IMR-90 (cell line): ENCODE results near the gene SNTG2. TPM values are rescaled to one million over a fixed set of nuclear protein-coding genes. Genes with fewer than 3 reads are reported as not detected.
"Not testable (repeated sequence)": the region's sequence is repeated elsewhere in the genome, so short reads cannot be mapped to it uniquely, and the experiment has no call there.

Experiments
- ATAC-seq: fragments of 200-7000 bp; cut with Tn5 transposase; 2 replicates; pipeline ENCODE4 v1.9.1; 2020; ENCODE audit warnings: low read depth, mild to moderate bottlenecking, moderate library complexity
- BruUV-seq: library from RNA; stranded (reverse); fragments of 400-500 nt; replicated peaks from 2 replicates; lab custom pipeline; 2021; lab: Mats Ljungman, UMichigan
- CTCF ChIA-PET: fragments of 300-600 bp; formaldehyde crosslinking; extraction: SDS; loops from one replicate; lab custom pipeline; 2021; ENCODE audit warnings: antibody characterized with exemption; lab: Yijun Ruan, JAX
- POLR2A ChIA-PET: fragments of 300-600 bp; sonication (Branson Sonifier 250); formaldehyde crosslinking; loops from one replicate; lab custom pipeline; 2022; ENCODE audit warnings: antibody characterized with exemption; ENCODE audit not compliant: unreplicated experiment; lab: Charles Lee
- DNase-seq: peaks from one replicate; pipeline ENCODE4 v3.0.0; 2013
- H2AFZ ChIP-seq: replicated peaks from 2 replicates; pipeline ENCODE3; 2013; ENCODE audit warnings: low read length, mild to moderate bottlenecking; ENCODE audit not compliant: poor library complexity
- H2AK5ac ChIP-seq: 2 replicates; pipeline ENCODE4 v1.6.1; 2013; ENCODE audit warnings: low read depth, low read length, inconsistent platforms
- H2AK9ac ChIP-seq: replicated peaks from 2 replicates; pipeline ENCODE3; 2013; ENCODE audit warnings: mild to moderate bottlenecking, low read depth, low read length, moderate library complexity; ENCODE audit not compliant: poor library complexity
- H2BK120ac ChIP-seq: 2 replicates; pipeline ENCODE4 v1.6.1; 2013; ENCODE audit warnings: low read depth, low read length, inconsistent platforms
- H2BK15ac ChIP-seq: 3 replicates; pipeline ENCODE4 v1.6.1; 2013; ENCODE audit warnings: low read depth, low read length, inconsistent platforms
- H2BK20ac ChIP-seq: 2 replicates; pipeline ENCODE4 v1.6.1; 2013; ENCODE audit warnings: low read depth, mild to moderate bottlenecking, inconsistent platforms, low read length, moderate library complexity
- H2BK5ac ChIP-seq: 2 replicates; pipeline ENCODE4 v1.6.1; 2013; ENCODE audit warnings: mild to moderate bottlenecking, low read depth, low read length, inconsistent platforms; ENCODE audit not compliant: poor library complexity, severe bottlenecking
- H3K14ac ChIP-seq: replicated peaks from 2 replicates; pipeline ENCODE4 v1.6.1; 2013; ENCODE audit warnings: low read depth, low read length, inconsistent platforms
- H3K18ac ChIP-seq: 2 replicates; pipeline ENCODE4 v1.6.1; 2013; ENCODE audit warnings: low read depth, low read length, control low read depth
- H3K23ac ChIP-seq: 2 replicates; pipeline ENCODE4 v1.6.1; 2013; ENCODE audit warnings: low read depth, low read length, inconsistent platforms
- H3K27ac ChIP-seq: 2 replicates; pipeline ENCODE4 v1.5.1; 2013; ENCODE audit warnings: mild to moderate bottlenecking, control low read depth, low read length; ENCODE audit not compliant: insufficient read depth
- H3K27me3 ChIP-seq: 2 replicates; pipeline ENCODE4 v1.6.1; 2013; ENCODE audit warnings: low read length; ENCODE audit not compliant: control insufficient read depth, insufficient read depth
- H3K36me3 ChIP-seq: 2 replicates; pipeline ENCODE4 v1.6.1; 2013; ENCODE audit warnings: low read length, mixed read lengths; ENCODE audit not compliant: control insufficient read depth, insufficient read depth
- H3K4ac ChIP-seq: 2 replicates; pipeline ENCODE4 v1.6.1; 2013; ENCODE audit warnings: low read depth, low read length, inconsistent platforms
- H3K4me1 ChIP-seq: 2 replicates; pipeline ENCODE4 v1.6.1; 2013; ENCODE audit warnings: low read length, mixed read lengths; ENCODE audit not compliant: control insufficient read depth, insufficient read depth
- H3K4me2 ChIP-seq: 2 replicates; pipeline ENCODE4 v1.6.1; 2013; ENCODE audit warnings: low read depth, mild to moderate bottlenecking, control low read depth, low read length, moderate library complexity
- H3K4me3 ChIP-seq: 2 replicates; pipeline ENCODE4 v1.5.1; 2013; ENCODE audit warnings: low read depth, mild to moderate bottlenecking, control low read depth, low read length, moderate library complexity; ENCODE audit not compliant: insufficient read depth
- H3K56ac ChIP-seq: 2 replicates; pipeline ENCODE4 v1.6.1; 2013; ENCODE audit warnings: low read length, inconsistent platforms; ENCODE audit not compliant: insufficient read depth; ENCODE audit errors: extremely low read depth
- H3K79me1 ChIP-seq, 2 experiments: 2 replicates each; pipeline ENCODE4 v1.6.1; 2013; ENCODE audit warnings: low read length in 2 of 2, inconsistent platforms in 1 of 2, low read depth in 1 of 2
- H3K9ac ChIP-seq: 2 replicates; pipeline ENCODE4 v1.6.1; 2013; ENCODE audit warnings: low read depth, low read length, control low read depth
- H3K9me1 ChIP-seq: 2 replicates; pipeline ENCODE4 v1.6.1; 2013; ENCODE audit warnings: low read length, inconsistent platforms; ENCODE audit not compliant: insufficient read depth
- H3K9me3 ChIP-seq: 2 replicates; pipeline ENCODE4 v1.6.1; 2013; ENCODE audit warnings: low read length; ENCODE audit not compliant: control insufficient read depth, insufficient read depth
- H4K20me1 ChIP-seq: 2 replicates; pipeline ENCODE4 v1.6.1; 2013; ENCODE audit warnings: low read length, inconsistent platforms; ENCODE audit not compliant: insufficient read depth
- H4K5ac ChIP-seq: 2 replicates; pipeline ENCODE4 v1.6.1; 2013; ENCODE audit warnings: mild to moderate bottlenecking, low read depth, low read length, control low read depth
- H4K8ac ChIP-seq, 2 experiments: 2 replicates each; pipeline ENCODE4 v1.6.1; 2013; ENCODE audit warnings: low read depth in 2 of 2, low read length in 2 of 2, control low read depth in 1 of 2, inconsistent platforms in 1 of 2
- H4K91ac ChIP-seq: 2 replicates; pipeline ENCODE4 v1.6.1; 2013; ENCODE audit warnings: low read depth, low read length, inconsistent platforms; ENCODE audit not compliant: insufficient read depth
- WGBS, 2 experiments: methylation state at CpG; one replicate each; pipeline versions ENCODE4 v1.1.5 to v1.1.7; 2013; ENCODE audit warnings: missing lambda C conversion rate in 2 of 2; ENCODE audit not compliant: insufficient read length in 1 of 2; ENCODE audit errors: extremely low coverage in 2 of 2; 5-methylcytosine and 5-hydroxymethylcytosine counted together
- dilution Hi-C: fragments of 300-500 bp; cut with HindIII; formaldehyde crosslinking; loops from one replicate; pipeline ENCODE4 v1.14.3; 2018; ENCODE audit warnings: low sequenced_read_pairs; ENCODE audit not compliant: unreplicated experiment
- in situ Hi-C: fragments of 300-500 bp; cut with MboI; formaldehyde crosslinking; loops from 3 replicates; pipeline ENCODE4 v1.14.3; 2019; ENCODE audit warnings: low sequenced_read_pairs, inconsistent platforms, mixed read lengths
- intact Hi-C: fragments of 100-400 bp; cut with micrococcal nuclease; formaldehyde crosslinking; loops from 2 replicates; pipeline ENCODE4 v1.10.0; 2022
- polyA plus RNA-seq, 3 experiments: library from polyadenylated mRNA; depleted of rRNA; stranded (reverse); fragments of >200 nt; gene quantifications; 2 replicates each; pipeline ENCODE4 v1.2.3, GENCODE V29; 2012; ENCODE audit warnings: low replicate concordance in 1 of 3
- total RNA-seq: library from RNA; depleted of rRNA; stranded (reverse); fragments of >200 nt; gene quantifications from 2 replicates; pipeline ENCODE4 v1.2.3, GENCODE V29; 2012

The SNTG2 gene
- total and polyA plus RNA-seq, 2 of the 4 experiments (the other 2 are of a cell fraction) = under 0.01 to 0.17 TPM

DNA sequence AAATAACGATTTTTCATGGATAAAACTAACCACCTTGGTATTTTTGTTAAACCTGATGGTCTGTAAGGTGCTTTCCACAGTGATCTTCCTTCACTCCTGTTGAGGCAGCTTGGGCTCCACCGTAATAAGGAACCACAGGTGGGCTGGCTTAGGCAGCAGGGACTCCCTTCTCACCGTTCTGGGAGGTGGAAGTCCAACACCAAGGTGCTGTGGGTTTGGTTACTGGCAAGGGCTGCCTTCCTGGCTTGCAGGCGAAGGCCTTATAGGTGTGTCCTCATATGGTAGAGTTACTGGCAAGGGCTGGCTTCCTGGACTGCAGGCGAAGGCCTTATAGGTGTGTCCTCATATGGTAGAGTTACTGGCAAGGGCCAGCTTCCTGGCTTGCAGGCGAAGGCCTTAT lies 143.0 kb downstream of the SNTG2 start:
- H3K9ac ChIP-seq, H2BK120ac ChIP-seq, H3K9me1 ChIP-seq, POLR2A ChIA-PET, BruUV-seq, dilution Hi-C loops, H2BK15ac ChIP-seq, H3K9me3 ChIP-seq, H3K4me3 ChIP-seq, H3K27ac ChIP-seq, H2AFZ ChIP-seq, H4K91ac ChIP-seq, H4K8ac ChIP-seq, H4K20me1 ChIP-seq, H3K79me1 ChIP-seq, in situ Hi-C loops, H3K56ac ChIP-seq, H3K18ac ChIP-seq, H2AK5ac ChIP-seq, intact Hi-C loops, H3K4me2 ChIP-seq, H3K14ac ChIP-seq, CTCF ChIA-PET, H2BK5ac ChIP-seq, H4K5ac ChIP-seq, DNase-seq, H3K4ac ChIP-seq, H2BK20ac ChIP-seq, H3K4me1 ChIP-seq, H3K27me3 ChIP-seq, H2AK9ac ChIP-seq, ATAC-seq, H3K23ac ChIP-seq, H3K36me3 ChIP-seq: not testable (repeated sequence)
- WGBS, 2 experiments = 29% methylated on average over 1 of the region's 6 CpGs; no CpG with 5 or more reads in 1 of the 2 experiments
